Upper lobe of right lung (tissue), 1 donor: ENCODE data around the gene SLC35F4. TPM values are rescaled to one million over a fixed set of nuclear protein-coding genes. Genes with fewer than 3 reads are reported as not detected.

ENCODE experiments used
- ATAC-seq: fragments of 200-7000 bp; cut with Tn5 transposase; one replicate; pipeline ENCODE4 v1.9.1; 2020; ENCODE audit warnings: mild to moderate bottlenecking, moderate library complexity
- DNase-seq: peaks from one replicate; pipeline ENCODE4 v3.0.0-alpha.2; 2020
- H3K27ac ChIP-seq: fragments of 200-600 bp; one replicate; pipeline ENCODE4 v1.8.0; 2022
- H3K27me3 ChIP-seq: fragments of 200-600 bp; one replicate; pipeline ENCODE4 v1.8.0; 2022; ENCODE audit warnings: mild to moderate bottlenecking
- H3K36me3 ChIP-seq: fragments of 200-600 bp; one replicate; pipeline ENCODE4 v1.8.0; 2022
- H3K4me1 ChIP-seq: fragments of 200-600 bp; one replicate; pipeline ENCODE4 v1.8.0; 2022
- H3K4me3 ChIP-seq: fragments of 200-600 bp; one replicate; pipeline ENCODE4 v1.8.0; 2022; ENCODE audit warnings: mild to moderate bottlenecking
- H3K9me3 ChIP-seq: fragments of 200-600 bp; one replicate; pipeline ENCODE4 v1.8.0; 2022
- CTCF ChIP-seq: fragments of 200-600 bp; IDR thresholded peaks from one replicate; pipeline ENCODE4 v1.8.0; 2022; ENCODE audit warnings: antibody characterized with exemption
- intact Hi-C: fragments of 100-400 bp; cut with DNase I; formaldehyde crosslinking; loops from one replicate; pipeline ENCODE4 v1.11.0; 2022
- total RNA-seq: library from RNA; stranded (reverse); fragmentation: NEBNext Ultra II Directional; extraction: Animal tissue kit (Norgen Biotek cat#: 25700); gene quantifications from one replicate; pipeline ENCODE4 v1.2.1, GENCODE V29; 2021
- donor health status: DM: no; HTN: yes; CAD: no; lungs with severe emphysema.

SLC35F4 gene
- total RNA-seq, 1 donor from 2014 or later = not detected

DNA sequence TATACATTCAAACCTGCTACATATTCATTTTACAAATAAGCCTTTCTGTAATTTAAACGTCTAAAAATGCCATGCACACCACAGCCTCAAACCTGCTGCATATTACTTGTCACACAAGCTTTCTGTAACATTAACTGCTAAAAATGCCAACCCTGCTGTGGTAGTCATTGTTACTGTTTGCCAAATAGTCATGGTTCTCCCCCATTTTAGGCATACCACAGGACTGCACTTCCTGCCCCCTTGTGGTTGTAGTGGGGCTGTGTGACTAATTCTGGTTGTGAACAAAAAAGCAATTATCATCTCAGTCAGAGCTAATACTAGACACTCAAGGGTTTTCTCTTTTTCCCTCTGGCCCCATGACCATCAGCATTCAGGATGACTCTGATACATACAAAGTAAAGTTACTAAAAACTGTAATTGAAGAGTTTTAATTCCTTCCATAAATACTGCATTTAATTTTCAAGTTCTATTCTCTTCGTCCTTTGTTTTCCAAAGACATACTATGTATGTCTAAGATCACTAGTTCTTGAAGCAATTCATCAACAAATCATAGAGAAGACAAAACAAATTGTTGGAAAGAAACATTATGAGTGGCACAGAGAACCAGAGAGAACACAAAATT lies 5.7 kb upstream of the SLC35F4 start:
- Histone ChIP-seq H3K9me3 (no peaks in the 10 kb centered on the region), H3K36me3 (no peaks in the 10 kb centered on the region), H3K4me1 (no peaks in the 10 kb centered on the region), H3K27me3 (peaks cover 18% of the 10 kb centered on the region), H3K27ac (no peak overlapping the region), H3K4me3 (no peak overlapping the region)
- ATAC-seq = peak; percentile 39
- peak; percentile 26 for TF ChIP-seq CTCF
- no peak for DNase-seq
- intact Hi-C loops = no loop called here

DNA sequence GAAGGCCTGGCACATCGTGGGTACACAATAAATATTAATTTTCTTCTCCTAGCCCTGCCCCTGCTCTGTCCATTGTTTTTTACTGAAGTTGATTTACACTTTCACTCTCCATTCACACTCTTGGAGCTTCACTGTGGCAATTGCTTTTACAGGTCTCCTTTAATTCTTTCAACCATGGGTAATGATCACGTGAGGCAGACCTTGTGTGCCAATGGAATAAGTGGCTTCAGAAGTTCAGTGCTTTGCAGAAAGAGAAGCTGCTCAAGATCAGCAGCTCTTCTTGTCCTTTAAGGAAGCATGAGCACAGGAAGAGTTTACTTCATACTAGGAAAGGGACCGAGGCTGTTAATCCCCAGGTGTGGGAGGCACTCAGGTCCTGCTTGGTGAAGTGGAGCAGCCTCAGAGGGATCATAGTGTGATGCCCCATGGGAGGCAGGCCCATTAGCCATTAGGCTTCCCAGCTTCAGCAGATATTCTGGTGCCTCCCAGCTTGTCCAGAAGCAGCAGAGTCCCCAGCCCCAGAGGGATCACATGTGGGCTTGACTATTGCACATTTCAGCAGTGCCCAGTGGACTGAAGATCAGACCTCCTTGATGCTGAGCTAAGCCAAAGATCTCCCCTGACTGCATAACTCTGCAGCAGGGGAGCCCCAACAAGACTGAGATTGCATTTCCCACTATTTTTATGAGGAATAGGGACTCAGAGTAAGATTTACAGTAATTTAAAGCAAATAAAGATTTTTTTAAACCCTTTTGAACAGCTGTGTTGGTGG lies 5.0 kb upstream of the SLC35F4 start:
- H3K27me3 ChIP-seq = peaks cover 25% of the 10 kb centered on the region
- intact Hi-C loops = no loop called here
- no peak for TF ChIP-seq CTCF
- no peaks in the 10 kb centered on the region for H3K9me3 ChIP-seq
- H3K27ac ChIP-seq = no peak overlapping the region
- no peak for ATAC-seq
- DNase-seq = no peak
- H3K4me3 ChIP-seq = no peak overlapping the region
- H3K4me1 ChIP-seq = no peaks in the 10 kb centered on the region
- H3K36me3 ChIP-seq = no peaks in the 10 kb centered on the region

- intact Hi-C loops = no loop called here
- Histone ChIP-seq H3K4me3 (no peak overlapping the region), H3K36me3 (no peaks in the 10 kb centered on the region), H3K27me3 (peaks cover 38% of the 10 kb centered on the region), H3K4me1 (no peaks in the 10 kb centered on the region), H3K9me3 (no peaks in the 10 kb centered on the region), H3K27ac (no peak overlapping the region)
- ATAC-seq (no peak), DNase-seq (no peak)
- no peak for TF ChIP-seq CTCF
Observed at GRCh38 chr14:57869617-57870016, 3.7 kb upstream of the SLC35F4 start.

GRCh38 chr14:57866199-57866705 lies 360 bp upstream of the SLC35F4 start:
- intact Hi-C loops = no loop called here
- ATAC-seq (no peak), DNase-seq (no peak)
- peaks cover 47% of the 10 kb centered on the region for H3K27me3 ChIP-seq
- H3K36me3 ChIP-seq = no peaks in the 10 kb centered on the region
- no peak overlapping the region for H3K27ac ChIP-seq
- H3K9me3 ChIP-seq = no peaks in the 10 kb centered on the region
- H3K4me1 ChIP-seq = no peaks in the 10 kb centered on the region
- TF ChIP-seq CTCF = no peak
- H3K4me3 ChIP-seq = no peak overlapping the region

- no peaks in the 10 kb centered on the region for H3K4me1 ChIP-seq
Observed at GRCh38 chr14:57865066-57865402, 858 bp downstream of the SLC35F4 start.

More at GRCh38 chr14:57865066-57865402, 858 bp downstream of the SLC35F4 start:
- TF ChIP-seq CTCF = no peak
- DNase-seq (no peak), ATAC-seq (no peak)
- intact Hi-C loops = no loop called here
- Histone ChIP-seq H3K4me3 (no peak overlapping the region), H3K27ac (no peak overlapping the region), H3K9me3 (no peaks in the 10 kb centered on the region), H3K27me3 (peaks cover 47% of the 10 kb centered on the region), H3K36me3 (no peaks in the 10 kb centered on the region)
